Nephron progenitor cell (in vitro differentiated cells): ENCODE results near the gene CLN5.
"Not testable (repeated sequence)": the region's sequence is repeated elsewhere in the genome, so short reads cannot be mapped to it uniquely, and the experiment has no call there.

ENCODE experiments used
- DNase-seq: peaks from one replicate; pipeline ENCODE4 v3.0.0; 2021
- H3K27ac Mint-ChIP-seq: 2 replicates; pipeline ENCODE4 v1.8.0; 2021; ENCODE audit warnings: mild to moderate bottlenecking, moderate library complexity, mixed read lengths
- H3K27me3 Mint-ChIP-seq: 2 replicates; pipeline ENCODE4 v1.8.0; 2021; ENCODE audit warnings: mild to moderate bottlenecking, low read depth, mixed read lengths; ENCODE audit not compliant: poor library complexity
- H3K36me3 Mint-ChIP-seq: 2 replicates; pipeline ENCODE4 v1.8.0; 2021; ENCODE audit warnings: low read depth, mixed read lengths
- H3K4me1 Mint-ChIP-seq: 2 replicates; pipeline ENCODE4 v1.8.0; 2021; ENCODE audit warnings: mixed read lengths
- H3K4me3 Mint-ChIP-seq: 2 replicates; pipeline ENCODE4 v1.8.0; 2021; ENCODE audit warnings: mild to moderate bottlenecking, moderate library complexity, mixed read lengths
- H3K9me3 Mint-ChIP-seq: 2 replicates; pipeline ENCODE4 v1.8.0; 2021; ENCODE audit warnings: mild to moderate bottlenecking, moderate library complexity, mixed read lengths
- TF ChIP-seq, protein P1 (sequence below): fragments of 200-600 bp; sonication (generic); IDR thresholded peaks from 2 replicates; pipeline ENCODE4 v1.5.0; 2021; ENCODE audit warnings: antibody characterized with exemption

Gene CLN5

DNA sequence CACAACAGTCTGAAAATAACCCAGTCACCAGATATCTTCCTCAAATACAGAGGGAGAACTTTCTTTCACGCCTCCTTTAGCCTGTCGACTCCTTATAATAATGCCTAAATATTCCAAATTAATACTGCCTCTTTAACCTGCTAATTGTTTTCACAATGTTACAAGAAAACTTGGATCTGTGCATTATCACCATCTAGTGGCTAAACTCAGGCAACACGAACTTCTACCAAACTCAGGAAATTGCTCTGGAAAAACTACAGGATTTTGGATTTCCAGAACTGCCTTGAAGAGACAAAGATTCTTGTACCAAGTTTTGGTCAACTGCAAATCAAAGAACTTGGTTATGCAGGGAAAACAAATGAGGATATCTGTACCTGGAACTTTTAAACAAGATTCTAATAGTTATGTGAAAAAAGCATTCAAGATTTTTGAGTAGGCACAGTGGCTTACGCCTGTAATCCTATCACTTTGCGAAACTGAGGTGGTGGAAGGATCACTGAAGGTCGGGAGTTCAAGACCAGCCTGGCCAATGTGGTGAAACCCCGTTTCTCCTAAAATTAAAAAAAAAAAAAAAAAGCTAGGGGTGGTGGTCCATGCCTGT lies 10.8 kb downstream of the CLN5 start:
- Mint-ChIP-seq H3K27me3 (no peaks in the 10 kb centered on the region), H3K4me1 (peaks cover 5% of the 10 kb centered on the region), H3K9me3 (no peaks in the 10 kb centered on the region), H3K36me3 (peaks cover 32% of the 10 kb centered on the region), H3K27ac (peak overlapping the region; percentile 16), H3K4me3 (no peak overlapping the region)
- TF ChIP-seq, protein P1, sequence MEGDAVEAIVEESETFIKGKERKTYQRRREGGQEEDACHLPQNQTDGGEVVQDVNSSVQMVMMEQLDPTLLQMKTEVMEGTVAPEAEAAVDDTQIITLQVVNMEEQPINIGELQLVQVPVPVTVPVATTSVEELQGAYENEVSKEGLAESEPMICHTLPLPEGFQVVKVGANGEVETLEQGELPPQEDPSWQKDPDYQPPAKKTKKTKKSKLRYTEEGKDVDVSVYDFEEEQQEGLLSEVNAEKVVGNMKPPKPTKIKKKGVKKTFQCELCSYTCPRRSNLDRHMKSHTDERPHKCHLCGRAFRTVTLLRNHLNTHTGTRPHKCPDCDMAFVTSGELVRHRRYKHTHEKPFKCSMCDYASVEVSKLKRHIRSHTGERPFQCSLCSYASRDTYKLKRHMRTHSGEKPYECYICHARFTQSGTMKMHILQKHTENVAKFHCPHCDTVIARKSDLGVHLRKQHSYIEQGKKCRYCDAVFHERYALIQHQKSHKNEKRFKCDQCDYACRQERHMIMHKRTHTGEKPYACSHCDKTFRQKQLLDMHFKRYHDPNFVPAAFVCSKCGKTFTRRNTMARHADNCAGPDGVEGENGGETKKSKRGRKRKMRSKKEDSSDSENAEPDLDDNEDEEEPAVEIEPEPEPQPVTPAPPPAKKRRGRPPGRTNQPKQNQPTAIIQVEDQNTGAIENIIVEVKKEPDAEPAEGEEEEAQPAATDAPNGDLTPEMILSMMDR = peak; percentile 56
- DNase-seq = no peak

- DNase-seq, H3K4me1 Mint-ChIP-seq, H3K4me3 Mint-ChIP-seq, H3K27ac Mint-ChIP-seq, H3K27me3 Mint-ChIP-seq, H3K9me3 Mint-ChIP-seq: not testable (repeated sequence)
- peaks cover 51% of the 10 kb centered on the region for H3K36me3 Mint-ChIP-seq
These were observed 16.5 kb downstream of the CLN5 start for GRCh38 chr13:77008337-77008736.

DNA sequence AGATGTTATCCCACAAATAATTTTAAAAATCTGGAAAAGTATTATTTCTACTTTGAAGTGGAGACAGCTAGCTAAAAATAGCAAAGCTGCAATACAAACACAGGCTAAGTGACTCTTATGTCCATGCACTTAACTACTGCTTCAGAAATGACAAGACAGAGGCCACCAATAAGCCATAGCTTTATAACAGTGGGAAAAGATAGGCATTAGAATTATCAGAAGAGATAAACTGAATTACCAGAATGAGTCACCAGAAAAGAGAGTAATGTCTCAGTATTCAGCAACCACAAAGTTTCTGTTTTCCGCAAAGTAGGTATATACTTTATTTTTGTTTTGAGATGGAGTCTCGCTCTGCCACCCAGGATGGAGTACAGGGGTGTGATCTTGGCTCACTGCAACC lies 17.1 kb downstream of the CLN5 start:
- Mint-ChIP-seq H3K4me3 (no peak overlapping the region), H3K27me3 (no peaks in the 10 kb centered on the region), H3K9me3 (no peaks in the 10 kb centered on the region), H3K27ac (no peak overlapping the region), H3K36me3 (peaks cover 58% of the 10 kb centered on the region), H3K4me1 (no peaks in the 10 kb centered on the region)
- TF ChIP-seq, protein P1 = no peak
- no peak for DNase-seq

DNA sequence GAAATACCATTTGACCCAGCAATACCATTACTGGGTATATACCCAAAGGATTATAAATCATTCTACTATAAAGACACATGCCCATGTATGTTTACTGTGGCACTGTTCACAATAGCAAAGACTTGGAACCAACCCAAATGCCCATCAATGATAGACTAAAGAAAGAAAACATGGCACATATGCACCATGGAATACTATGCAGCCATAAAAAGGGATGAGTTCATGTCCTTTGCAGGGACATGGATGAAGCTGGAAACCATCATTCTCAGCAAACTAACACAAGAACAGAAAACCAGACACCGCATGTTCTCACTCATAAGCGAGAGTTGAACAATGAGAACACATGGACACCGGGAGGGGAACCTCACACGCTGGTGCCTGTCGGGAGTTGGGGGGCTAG lies 17.8 kb downstream of the CLN5 start:
- H3K27ac Mint-ChIP-seq, H3K4me3 Mint-ChIP-seq, H3K9me3 Mint-ChIP-seq, H3K4me1 Mint-ChIP-seq, H3K27me3 Mint-ChIP-seq, DNase-seq: not testable (repeated sequence)
- peaks cover 65% of the 10 kb centered on the region for H3K36me3 Mint-ChIP-seq

- Mint-ChIP-seq H3K27ac (no peak overlapping the region), H3K36me3 (peaks cover 85% of the 10 kb centered on the region), H3K4me1 (no peaks in the 10 kb centered on the region), H3K27me3 (no peaks in the 10 kb centered on the region), H3K4me3 (no peak overlapping the region), H3K9me3 (no peaks in the 10 kb centered on the region)
- TF ChIP-seq, protein P1 = no peak
- no peak for DNase-seq
These were observed 22.1 kb downstream of the CLN5 start for GRCh38 chr13:77013853-77014542.

- DNase-seq = no peak
- Mint-ChIP-seq H3K4me3 (no peak overlapping the region), H3K9me3 (no peaks in the 10 kb centered on the region), H3K27ac (no peak overlapping the region), H3K36me3 (peaks cover 74% of the 10 kb centered on the region), H3K27me3 (no peaks in the 10 kb centered on the region), H3K4me1 (no peaks in the 10 kb centered on the region)
- TF ChIP-seq, protein P1 = no peak
These were observed 23.2 kb downstream of the CLN5 start for GRCh38 chr13:77014906-77015685.
